ENCODE data around the gene SFTPA1. TPM values are rescaled to one million over a fixed set of nuclear protein-coding genes. Genes with fewer than 3 reads are reported as not detected.
"Not testable (repeated sequence)": the region's sequence is repeated elsewhere in the genome, so short reads cannot be mapped to it uniquely, and the experiment has no call there.

The SFTPA1 gene
- total and polyA plus RNA-seq, 2 experiments from 2014 or later: not detected

GRCh38 chr10:79595510-79595909 lies 15.2 kb upstream of the SFTPA1 start:
- H4K20me1 ChIP-seq (ENCODE audit: insufficient read depth): no peaks in the 10 kb centered on the region
- H3F3A ChIP-seq (ENCODE audit: insufficient read depth): no peaks in the 10 kb centered on the region
- H3K4me3 ChIP-seq: no peak overlapping the region
- no peaks in the 10 kb centered on the region for H3K36me3 ChIP-seq (ENCODE audit: low read depth)
- no peaks in the 10 kb centered on the region for H3K4me1 ChIP-seq (ENCODE audit: insufficient read depth)
- H3K4me2 ChIP-seq (ENCODE audit: unreplicated experiment): no peak overlapping the region
- H3K79me2 ChIP-seq (ENCODE audit: insufficient read depth): no peaks in the 10 kb centered on the region
- DNase-seq: no peak
- in situ Hi-C loops (cut with MboI): no loop called here
- TF ChIP-seq EZH2 (IDR thresholded peaks at IDR 0.05; ENCODE audit: insufficient read depth, poor library complexity, severe bottlenecking) (no peak), EZH2phosphoT487 (IDR thresholded peaks at IDR 0.05; ENCODE audit: insufficient read depth, low read depth) (no peak)
- no peak overlapping the region for H3K9ac ChIP-seq
- no peak overlapping the region for H2AFZ ChIP-seq
- no peaks in the 10 kb centered on the region for H3K9me2 ChIP-seq (ENCODE audit: insufficient read depth)
- H3K9me3 ChIP-seq (ENCODE audit: low read depth): no peaks in the 10 kb centered on the region
- H3K27ac ChIP-seq: no peak overlapping the region
- peaks cover 20% of the 10 kb centered on the region for H3K27me3 ChIP-seq (replicated peaks; ENCODE audit: insufficient read depth)
- 17 to 19% methylated on average over 3 of the region's 3 CpGs for WGBS, 2 experiments (ENCODE audit: low coverage in 1 of 2, low lambda C conversion rate in 2 of 2, missing lambda C conversion rate in 2 of 2)

GRCh38 chr10:79599644-79600043 lies 11.1 kb upstream of the SFTPA1 start:
- peaks cover 38% of the 10 kb centered on the region for H3K27me3 ChIP-seq (replicated peaks; ENCODE audit: insufficient read depth)
- H3K4me2 ChIP-seq (ENCODE audit: unreplicated experiment); H3K9me3 ChIP-seq (ENCODE audit: low read depth); H3F3A ChIP-seq (ENCODE audit: insufficient read depth); H3K9ac ChIP-seq; H2AFZ ChIP-seq; H3K36me3 ChIP-seq (ENCODE audit: low read depth); H4K20me1 ChIP-seq (ENCODE audit: insufficient read depth); H3K4me3 ChIP-seq; H3K4me1 ChIP-seq (ENCODE audit: insufficient read depth); H3K9me2 ChIP-seq (ENCODE audit: insufficient read depth); H3K27ac ChIP-seq; in situ Hi-C loops (cut with MboI); DNase-seq; H3K79me2 ChIP-seq (ENCODE audit: insufficient read depth): not testable (repeated sequence)
- WGBS, 2 experiments (ENCODE audit: low coverage in 1 of 2, low lambda C conversion rate in 2 of 2, missing lambda C conversion rate in 2 of 2): 57 to 58% methylated on average over 9 of the region's 9 CpGs

GRCh38 chr10:79601939-79602338 lies 8.8 kb upstream of the SFTPA1 start:
- Histone ChIP-seq H3K4me1 (ENCODE audit: insufficient read depth) (no peaks in the 10 kb centered on the region), H2AFZ (no peak overlapping the region), H3K4me2 (ENCODE audit: unreplicated experiment) (no peak overlapping the region), H3K9me3 (ENCODE audit: low read depth) (no peaks in the 10 kb centered on the region), H3F3A (ENCODE audit: insufficient read depth) (no peaks in the 10 kb centered on the region), H3K36me3 (ENCODE audit: low read depth) (no peaks in the 10 kb centered on the region), H3K4me3 (no peak overlapping the region), H3K79me2 (ENCODE audit: insufficient read depth) (no peaks in the 10 kb centered on the region), H3K9ac (no peak overlapping the region), H3K27ac (no peak overlapping the region), H4K20me1 (ENCODE audit: insufficient read depth) (no peaks in the 10 kb centered on the region), H3K9me2 (ENCODE audit: insufficient read depth) (no peaks in the 10 kb centered on the region), H3K27me3 (replicated peaks; ENCODE audit: insufficient read depth) (peaks cover 45% of the 10 kb centered on the region)
- TF ChIP-seq EZH2 (IDR thresholded peaks at IDR 0.05; ENCODE audit: insufficient read depth, poor library complexity, severe bottlenecking) (no peak), EZH2phosphoT487 (IDR thresholded peaks at IDR 0.05; ENCODE audit: insufficient read depth, low read depth) (no peak)
- DNase-seq: no peak
- in situ Hi-C loops (cut with MboI): no loop called here
- 3 to 5% methylated on average over 1 of the region's 1 CpG for WGBS, 2 experiments (ENCODE audit: low coverage in 1 of 2, low lambda C conversion rate in 2 of 2, missing lambda C conversion rate in 2 of 2)

GRCh38 chr10:79602953-79603352 lies 7.8 kb upstream of the SFTPA1 start:
- no peaks in the 10 kb centered on the region for H4K20me1 ChIP-seq (ENCODE audit: insufficient read depth)

GRCh38 chr10:79604294-79604693 lies 6.4 kb upstream of the SFTPA1 start:
- H3K9ac ChIP-seq: no peak overlapping the region
- no peak overlapping the region for H2AFZ ChIP-seq
- H3K4me2 ChIP-seq (ENCODE audit: unreplicated experiment): no peak overlapping the region
- WGBS, 2 experiments (ENCODE audit: low coverage in 1 of 2, low lambda C conversion rate in 2 of 2, missing lambda C conversion rate in 2 of 2): 6 to 13% methylated on average over 1 of the region's 1 CpG
- no peaks in the 10 kb centered on the region for H3F3A ChIP-seq (ENCODE audit: insufficient read depth)
- H3K9me3 ChIP-seq (ENCODE audit: low read depth): no peaks in the 10 kb centered on the region
- H4K20me1 ChIP-seq (ENCODE audit: insufficient read depth): no peaks in the 10 kb centered on the region
- in situ Hi-C loops (cut with MboI): no loop called here
- H3K36me3 ChIP-seq (ENCODE audit: low read depth): no peaks in the 10 kb centered on the region
- no peaks in the 10 kb centered on the region for H3K9me2 ChIP-seq (ENCODE audit: insufficient read depth)
- no peaks in the 10 kb centered on the region for H3K79me2 ChIP-seq (ENCODE audit: insufficient read depth)
- no peak overlapping the region for H3K27ac ChIP-seq
- H3K4me1 ChIP-seq (ENCODE audit: insufficient read depth): no peaks in the 10 kb centered on the region
- peaks cover 40% of the 10 kb centered on the region for H3K27me3 ChIP-seq (replicated peaks; ENCODE audit: insufficient read depth)
- DNase-seq: no peak
- TF ChIP-seq EZH2phosphoT487 (IDR thresholded peaks at IDR 0.05; ENCODE audit: insufficient read depth, low read depth) (no peak), EZH2 (IDR thresholded peaks at IDR 0.05; ENCODE audit: insufficient read depth, poor library complexity, severe bottlenecking) (no peak)
- H3K4me3 ChIP-seq: no peak overlapping the region

More at GRCh38 chr10:79602953-79603352, 7.8 kb upstream of the SFTPA1 start:
- H3K4me1 ChIP-seq (ENCODE audit: insufficient read depth): no peaks in the 10 kb centered on the region
- in situ Hi-C loops (cut with MboI): no loop called here
- H3K4me3 ChIP-seq: no peak overlapping the region
- no peaks in the 10 kb centered on the region for H3K79me2 ChIP-seq (ENCODE audit: insufficient read depth)
- H3F3A ChIP-seq (ENCODE audit: insufficient read depth): no peaks in the 10 kb centered on the region
- H3K9me3 ChIP-seq (ENCODE audit: low read depth): no peaks in the 10 kb centered on the region
- TF ChIP-seq EZH2 (IDR thresholded peaks at IDR 0.05; ENCODE audit: insufficient read depth, poor library complexity, severe bottlenecking) (no peak), EZH2phosphoT487 (IDR thresholded peaks at IDR 0.05; ENCODE audit: insufficient read depth, low read depth) (no peak)
- H2AFZ ChIP-seq: no peak overlapping the region
- no peak overlapping the region for H3K27ac ChIP-seq
- no peak overlapping the region for H3K4me2 ChIP-seq (ENCODE audit: unreplicated experiment)
- no peak for DNase-seq
- peaks cover 49% of the 10 kb centered on the region for H3K27me3 ChIP-seq (replicated peaks; ENCODE audit: insufficient read depth)
- no peak overlapping the region for H3K9ac ChIP-seq
- H3K36me3 ChIP-seq (ENCODE audit: low read depth): no peaks in the 10 kb centered on the region
- no peaks in the 10 kb centered on the region for H3K9me2 ChIP-seq (ENCODE audit: insufficient read depth)
- WGBS, 2 experiments (ENCODE audit: low coverage in 1 of 2, low lambda C conversion rate in 2 of 2, missing lambda C conversion rate in 2 of 2): 24 to 35% methylated on average over 2 of the region's 2 CpGs
